GM19043 (cell line): ENCODE results near the gene ABL1.
"Not testable (repeated sequence)": the region's sequence is repeated elsewhere in the genome, so short reads cannot be mapped to it uniquely, and the experiment has no call there.

Experiments used
- ATAC-seq: cut with Tn5 transposase; IDR thresholded peaks from one replicate; pipeline ENCODE4 v1.9.1; 2021; ENCODE audit warnings: low read depth; ENCODE audit not compliant: unreplicated experiment

Gene ABL1

GRCh38 chr9:130900701-130901497 lies 65.8 kb downstream of the ABL1 start:
- no peak for ATAC-seq

- no peak for ATAC-seq
Observed at GRCh38 chr9:130901498-130902203, 66.6 kb downstream of the ABL1 start.

GRCh38 chr9:130902204-130903185 lies 67.4 kb downstream of the ABL1 start:
- no peak for ATAC-seq

GRCh38 chr9:130903194-130904069 lies 68.4 kb downstream of the ABL1 start:
- ATAC-seq: no peak

GRCh38 chr9:130904070-130905044 lies 69.3 kb downstream of the ABL1 start:
- ATAC-seq: no peak

- ATAC-seq: no peak
Observed at GRCh38 chr9:130905125-130905901, 70.3 kb downstream of the ABL1 start.

- ATAC-seq: no peak
Observed at GRCh38 chr9:130905902-130906734, 71.1 kb downstream of the ABL1 start.

GRCh38 chr9:130906735-130907416 lies 71.8 kb downstream of the ABL1 start:
- no peak for ATAC-seq

- no peak for ATAC-seq
Observed at GRCh38 chr9:130908146-130908877, 73.3 kb downstream of the ABL1 start.

- ATAC-seq: no peak
Observed at GRCh38 chr9:130908878-130909355, 73.9 kb downstream of the ABL1 start.

GRCh38 chr9:130910041-130910440 lies 75.0 kb downstream of the ABL1 start:
- ATAC-seq: not testable (repeated sequence)

GRCh38 chr9:130910670-130911069 lies 75.6 kb downstream of the ABL1 start:
- ATAC-seq: not testable (repeated sequence)

- no peak for ATAC-seq
Observed at GRCh38 chr9:130911254-130912049, 76.4 kb downstream of the ABL1 start.

- ATAC-seq: no peak
Observed at GRCh38 chr9:130912932-130913598, 78.0 kb downstream of the ABL1 start.
